ENCODE measurements around the gene ACP1. TPM values are rescaled to one million over a fixed set of nuclear protein-coding genes. Genes with fewer than 3 reads are reported as not detected.

The ACP1 gene
- total and polyA plus RNA-seq, 10 of the 15 experiments (the other 5 are each of a cell fraction or from before 2014, with no cell fraction given) = 120 to 468 (median 175) TPM

DNA sequence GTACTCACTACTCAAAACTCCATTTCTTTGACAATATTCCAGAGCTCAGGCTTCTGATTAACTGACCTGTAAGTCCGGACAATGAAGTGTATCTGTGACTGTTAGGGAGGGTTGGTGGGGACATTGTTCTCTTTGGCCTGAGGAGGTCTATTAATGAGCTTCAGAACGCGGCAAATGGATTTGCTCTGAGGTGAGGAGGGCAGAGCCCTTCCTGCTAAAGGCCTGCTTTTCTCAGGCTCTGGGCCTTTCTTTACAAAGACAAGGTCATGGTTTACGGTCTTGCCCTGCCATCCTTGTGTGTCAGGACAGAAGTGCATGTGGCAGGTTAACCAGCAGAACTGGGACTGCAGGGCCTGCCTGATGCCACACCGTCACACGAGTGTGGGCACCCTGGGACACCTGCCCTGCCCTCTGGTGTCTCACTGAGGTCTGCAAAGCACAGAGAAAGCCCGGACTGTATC, 15.9 kb downstream of the ACP1 start:
- in situ Hi-C loops (cut with MboI) (no loop called here), intact Hi-C loops (cut with micrococcal nuclease; ENCODE audit: unreplicated experiment) (no loop called here)
- Histone ChIP-seq H3K27me3 (replicated peaks in 1 of 2; ENCODE audit: control insufficient read depth in 2 of 2, insufficient read depth in 2 of 2, low read length in 1 of 2) (no peaks in the 10 kb centered on the region), H3K4me1 (ENCODE audit: control insufficient read depth, insufficient read depth, low read length) (peaks cover 1% of the 10 kb centered on the region), H3K79me2 (ENCODE audit: control insufficient read depth, insufficient read depth, low read length) (no peaks in the 10 kb centered on the region; the same call in 1 of the 2 replicates), H2AFZ (ENCODE audit: control insufficient read depth, low read depth, low read length) (no peak overlapping the region), H3K9me3 (replicated peaks; ENCODE audit: control insufficient read depth, insufficient read depth, low read length) (no peaks in the 10 kb centered on the region), H4K20me1 (ENCODE audit: control insufficient read depth, insufficient read depth) (no peaks in the 10 kb centered on the region), H3K9ac (ENCODE audit: control insufficient read depth, insufficient read depth, low read length) (no peak overlapping the region), H3K27ac (ENCODE audit: control insufficient read depth, insufficient read depth) (no peak overlapping the region), H3K4me2 (ENCODE audit: control insufficient read depth, insufficient read depth) (no peak overlapping the region), H3K4me3 (no peak overlapping the region), H3K36me3 (ENCODE audit: control insufficient read depth in 2 of 2, insufficient read depth in 2 of 2, low read length in 1 of 2) (peaks cover 26 to 34% of the 10 kb centered on the region in 2 experiments)
- WGBS (ENCODE audit: insufficient coverage, insufficient replicate concordance, low lambda C conversion rate, missing lambda C conversion rate) = 90% methylated on average over 7 of the region's 7 CpGs
- ChIA-PET POLR2A (no interaction called here), CTCF (interaction anchor here (0.8 to 1.3 kb wide), 2 partner anchors 9 to 22 kb away, joined by 3 to 5 read pairs; no protein-coding TSS in a partner anchor), SMC1A (ENCODE audit: uncharacterized antibody, unreplicated experiment) (interaction anchor here (0.9 kb wide), 1 partner anchor 13 kb away, joined by 3 read pairs; no protein-coding TSS in a partner anchor), RAD21 (ENCODE audit: unreplicated experiment) (no interaction called here)
- BruUV-seq (replicated peaks) = no TSS peak
- FAIRE-seq (no peak), ATAC-seq (no peak), DNase-seq (ENCODE audit: low read depth, low spot score) (no peak)
- TF ChIP-seq, protein P1, sequence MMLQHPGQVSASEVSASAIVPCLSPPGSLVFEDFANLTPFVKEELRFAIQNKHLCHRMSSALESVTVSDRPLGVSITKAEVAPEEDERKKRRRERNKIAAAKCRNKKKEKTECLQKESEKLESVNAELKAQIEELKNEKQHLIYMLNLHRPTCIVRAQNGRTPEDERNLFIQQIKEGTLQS (IDR thresholded peaks at IDR 0.05; ENCODE audit: borderline replicate concordance, extremely low read depth, low read depth, low read length) = no peak
- TF ChIP-seq JUND (IDR thresholded peaks at IDR 0.05; ENCODE audit: low read depth, low read length) (no peak), RAD51 (IDR thresholded peaks at IDR 0.05) (no peak), MTA2 (IDR thresholded peaks at IDR 0.05; ENCODE audit: low read depth) (no peak), MEF2B (IDR thresholded peaks at IDR 0.05; ENCODE audit: partially characterized antibody, poor library complexity, severe bottlenecking) (no peak), CREB1 (IDR thresholded peaks at IDR 0.05; ENCODE audit: low read depth) (no peak), SREBF1 (IDR thresholded peaks at IDR 0.05; ENCODE audit: low read length) (no peak), RFX5 (IDR thresholded peaks at IDR 0.05; ENCODE audit: low read depth, low read length) (no peak), BMI1 (IDR thresholded peaks at IDR 0.05; ENCODE audit: borderline replicate concordance) (no peak), MEF2A (IDR thresholded peaks at IDR 0.05; ENCODE audit: insufficient read depth, low read depth, low read length) (no peak), TCF7 (IDR thresholded peaks at IDR 0.05; ENCODE audit: borderline replicate concordance) (no peak), SPI1 (IDR thresholded peaks at IDR 0.05; ENCODE audit: borderline replicate concordance, insufficient read depth, low read depth, low read length) (no peak), BACH1 (IDR thresholded peaks at IDR 0.05; ENCODE audit: borderline replicate concordance) (no peak), BRCA1 (IDR thresholded peaks at IDR 0.05; ENCODE audit: low read depth, low read length) (no peak), CBX5 (IDR thresholded peaks at IDR 0.05; ENCODE audit: low read depth) (no peak)
- TF ChIP-seq, protein P2, sequence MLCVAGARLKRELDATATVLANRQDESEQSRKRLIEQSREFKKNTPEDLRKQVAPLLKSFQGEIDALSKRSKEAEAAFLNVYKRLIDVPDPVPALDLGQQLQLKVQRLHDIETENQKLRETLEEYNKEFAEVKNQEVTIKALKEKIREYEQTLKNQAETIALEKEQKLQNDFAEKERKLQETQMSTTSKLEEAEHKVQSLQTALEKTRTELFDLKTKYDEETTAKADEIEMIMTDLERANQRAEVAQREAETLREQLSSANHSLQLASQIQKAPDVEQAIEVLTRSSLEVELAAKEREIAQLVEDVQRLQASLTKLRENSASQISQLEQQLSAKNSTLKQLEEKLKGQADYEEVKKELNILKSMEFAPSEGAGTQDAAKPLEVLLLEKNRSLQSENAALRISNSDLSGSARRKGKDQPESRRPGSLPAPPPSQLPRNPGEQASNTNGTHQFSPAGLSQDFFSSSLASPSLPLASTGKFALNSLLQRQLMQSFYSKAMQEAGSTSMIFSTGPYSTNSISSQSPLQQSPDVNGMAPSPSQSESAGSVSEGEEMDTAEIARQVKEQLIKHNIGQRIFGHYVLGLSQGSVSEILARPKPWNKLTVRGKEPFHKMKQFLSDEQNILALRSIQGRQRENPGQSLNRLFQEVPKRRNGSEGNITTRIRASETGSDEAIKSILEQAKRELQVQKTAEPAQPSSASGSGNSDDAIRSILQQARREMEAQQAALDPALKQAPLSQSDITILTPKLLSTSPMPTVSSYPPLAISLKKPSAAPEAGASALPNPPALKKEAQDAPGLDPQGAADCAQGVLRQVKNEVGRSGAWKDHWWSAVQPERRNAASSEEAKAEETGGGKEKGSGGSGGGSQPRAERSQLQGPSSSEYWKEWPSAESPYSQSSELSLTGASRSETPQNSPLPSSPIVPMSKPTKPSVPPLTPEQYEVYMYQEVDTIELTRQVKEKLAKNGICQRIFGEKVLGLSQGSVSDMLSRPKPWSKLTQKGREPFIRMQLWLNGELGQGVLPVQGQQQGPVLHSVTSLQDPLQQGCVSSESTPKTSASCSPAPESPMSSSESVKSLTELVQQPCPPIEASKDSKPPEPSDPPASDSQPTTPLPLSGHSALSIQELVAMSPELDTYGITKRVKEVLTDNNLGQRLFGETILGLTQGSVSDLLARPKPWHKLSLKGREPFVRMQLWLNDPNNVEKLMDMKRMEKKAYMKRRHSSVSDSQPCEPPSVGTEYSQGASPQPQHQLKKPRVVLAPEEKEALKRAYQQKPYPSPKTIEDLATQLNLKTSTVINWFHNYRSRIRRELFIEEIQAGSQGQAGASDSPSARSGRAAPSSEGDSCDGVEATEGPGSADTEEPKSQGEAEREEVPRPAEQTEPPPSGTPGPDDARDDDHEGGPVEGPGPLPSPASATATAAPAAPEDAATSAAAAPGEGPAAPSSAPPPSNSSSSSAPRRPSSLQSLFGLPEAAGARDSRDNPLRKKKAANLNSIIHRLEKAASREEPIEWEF (IDR thresholded peaks at IDR 0.05; ENCODE audit: insufficient replicate concordance, low read depth, low read length) = no peak
- TF ChIP-seq, protein P3, sequence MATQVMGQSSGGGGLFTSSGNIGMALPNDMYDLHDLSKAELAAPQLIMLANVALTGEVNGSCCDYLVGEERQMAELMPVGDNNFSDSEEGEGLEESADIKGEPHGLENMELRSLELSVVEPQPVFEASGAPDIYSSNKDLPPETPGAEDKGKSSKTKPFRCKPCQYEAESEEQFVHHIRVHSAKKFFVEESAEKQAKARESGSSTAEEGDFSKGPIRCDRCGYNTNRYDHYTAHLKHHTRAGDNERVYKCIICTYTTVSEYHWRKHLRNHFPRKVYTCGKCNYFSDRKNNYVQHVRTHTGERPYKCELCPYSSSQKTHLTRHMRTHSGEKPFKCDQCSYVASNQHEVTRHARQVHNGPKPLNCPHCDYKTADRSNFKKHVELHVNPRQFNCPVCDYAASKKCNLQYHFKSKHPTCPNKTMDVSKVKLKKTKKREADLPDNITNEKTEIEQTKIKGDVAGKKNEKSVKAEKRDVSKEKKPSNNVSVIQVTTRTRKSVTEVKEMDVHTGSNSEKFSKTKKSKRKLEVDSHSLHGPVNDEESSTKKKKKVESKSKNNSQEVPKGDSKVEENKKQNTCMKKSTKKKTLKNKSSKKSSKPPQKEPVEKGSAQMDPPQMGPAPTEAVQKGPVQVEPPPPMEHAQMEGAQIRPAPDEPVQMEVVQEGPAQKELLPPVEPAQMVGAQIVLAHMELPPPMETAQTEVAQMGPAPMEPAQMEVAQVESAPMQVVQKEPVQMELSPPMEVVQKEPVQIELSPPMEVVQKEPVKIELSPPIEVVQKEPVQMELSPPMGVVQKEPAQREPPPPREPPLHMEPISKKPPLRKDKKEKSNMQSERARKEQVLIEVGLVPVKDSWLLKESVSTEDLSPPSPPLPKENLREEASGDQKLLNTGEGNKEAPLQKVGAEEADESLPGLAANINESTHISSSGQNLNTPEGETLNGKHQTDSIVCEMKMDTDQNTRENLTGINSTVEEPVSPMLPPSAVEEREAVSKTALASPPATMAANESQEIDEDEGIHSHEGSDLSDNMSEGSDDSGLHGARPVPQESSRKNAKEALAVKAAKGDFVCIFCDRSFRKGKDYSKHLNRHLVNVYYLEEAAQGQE (IDR thresholded peaks at IDR 0.05; ENCODE audit: low read depth, low read length) = no peak
